MCF 10A (cell line): ENCODE results near the gene IST1. TPM values are rescaled to one million over a fixed set of nuclear protein-coding genes. Genes with fewer than 3 reads are reported as not detected.

ENCODE experiments used
- BruUV-seq: library from RNA; stranded (reverse); fragments of 400-500 nt; replicated peaks from 2 replicates; lab custom pipeline; 2021; lab: Mats Ljungman, UMichigan
- CTCF ChIA-PET: fragments of 300-600 bp; sonication (Branson Sonifier 250); formaldehyde crosslinking; extraction: SDS; loops from one replicate; lab custom pipeline; 2021; ENCODE audit warnings: antibody characterized with exemption, inconsistent platforms; lab: Yijun Ruan, JAX
- POLR2A ChIA-PET: fragments of 300-600, 350-650 bp; sonication (Branson Sonifier 250); formaldehyde crosslinking; extraction: SDS; loops from one replicate; lab custom pipeline; 2020; ENCODE audit warnings: antibody characterized with exemption, inconsistent platforms; lab: Yijun Ruan, JAX
- DNase-seq: peaks from one replicate; pipeline ENCODE4 v3.0.0-alpha.2; 2018; ENCODE audit not compliant: unreplicated experiment
- H3K27ac Mint-ChIP-seq: one replicate; pipeline ENCODE4 v1.8.0; 2022; ENCODE audit warnings: mild to moderate bottlenecking, low read depth, mixed read lengths; ENCODE audit not compliant: unreplicated experiment
- H3K27me3 Mint-ChIP-seq: one replicate; pipeline ENCODE4 v1.8.0; 2022; ENCODE audit warnings: mixed read lengths; ENCODE audit not compliant: insufficient read depth, unreplicated experiment
- H3K36me3 Mint-ChIP-seq: one replicate; pipeline ENCODE4 v1.8.0; 2022; ENCODE audit warnings: mild to moderate bottlenecking, moderate library complexity, mixed read lengths; ENCODE audit not compliant: insufficient read depth, unreplicated experiment
- H3K4me1 Mint-ChIP-seq: one replicate; pipeline ENCODE4 v1.8.0; 2022; ENCODE audit warnings: mixed read lengths; ENCODE audit not compliant: insufficient read depth, unreplicated experiment
- H3K4me3 Mint-ChIP-seq: one replicate; pipeline ENCODE4 v1.8.0; 2022; ENCODE audit warnings: mild to moderate bottlenecking, moderate library complexity, mixed read lengths; ENCODE audit not compliant: unreplicated experiment
- H3K9me3 Mint-ChIP-seq: one replicate; pipeline ENCODE4 v1.8.0; 2022; ENCODE audit warnings: mixed read lengths; ENCODE audit not compliant: unreplicated experiment
- CTCF ChIP-seq: fragments of 200-600 bp; IDR thresholded peaks from one replicate; pipeline ENCODE4 v1.8.0; 2022; ENCODE audit warnings: antibody characterized with exemption, mild to moderate bottlenecking; ENCODE audit not compliant: unreplicated experiment
- intact Hi-C: fragments of 100-400 bp; cut with micrococcal nuclease; formaldehyde crosslinking; loops from 2 replicates; pipeline ENCODE4 v1.14.1; 2022
- total RNA-seq: library from RNA; stranded (reverse); gene quantifications from 2 replicates; pipeline ENCODE4 v1.2.3, GENCODE V29; 2022

Gene IST1
- total RNA-seq, 1 experiment from 2014 or later: 127 TPM

DNA sequence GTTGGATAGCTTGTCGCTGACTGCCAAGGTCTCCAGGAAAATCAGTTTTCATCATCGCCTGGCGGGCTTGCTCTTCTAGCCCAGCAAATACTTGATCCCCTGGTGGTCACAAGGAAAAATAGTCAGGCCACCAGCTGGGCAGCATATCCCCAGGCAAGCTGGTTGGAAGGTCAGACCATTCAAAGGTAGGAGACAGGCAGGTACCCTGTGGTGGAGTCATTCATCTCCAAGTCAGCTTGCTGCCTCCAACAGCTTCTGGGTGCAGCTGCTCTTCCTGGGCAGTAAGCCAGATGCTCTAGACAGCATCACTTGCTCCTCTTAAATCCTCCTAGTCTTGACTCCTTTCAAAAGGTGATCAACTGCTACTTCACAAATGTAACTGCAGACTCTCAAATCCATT lies 27.4 kb upstream of the IST1 start:
- Mint-ChIP-seq H3K36me3 (peaks cover 17% of the 10 kb centered on the region), H3K27me3 (no peaks in the 10 kb centered on the region), H3K4me1 (no peaks in the 10 kb centered on the region), H3K9me3 (no peaks in the 10 kb centered on the region), H3K4me3 (no peak overlapping the region), H3K27ac (no peak overlapping the region)
- TF ChIP-seq CTCF: no peak
- ChIA-PET POLR2A (no interaction called here), CTCF (no interaction called here)
- BruUV-seq: no TSS peak
- no peak for DNase-seq
- intact Hi-C loops: no loop called here

DNA sequence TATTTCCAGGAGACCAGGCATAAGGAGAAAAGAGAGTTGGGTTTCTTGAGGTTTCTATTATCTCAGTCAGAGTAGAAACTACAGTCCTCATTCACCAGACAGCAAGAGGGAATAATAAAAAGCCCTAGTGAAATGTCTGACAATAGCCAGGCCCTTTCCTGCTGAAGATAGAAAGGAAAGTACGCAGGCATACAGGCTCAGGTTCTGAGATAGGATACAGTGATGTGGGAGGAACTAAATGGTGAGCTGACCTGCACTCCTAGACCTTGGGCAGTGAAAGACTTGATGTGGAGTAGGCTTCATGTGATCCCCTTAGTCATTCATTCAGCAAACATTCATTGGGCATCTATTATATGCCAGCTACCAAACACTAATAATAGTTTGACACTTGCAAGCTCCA lies 26.2 kb upstream of the IST1 start:
- H3K9me3 Mint-ChIP-seq: no peaks in the 10 kb centered on the region
- H3K27me3 Mint-ChIP-seq: no peaks in the 10 kb centered on the region
- ChIA-PET POLR2A (no interaction called here), CTCF (interaction anchor here (0.6 to 3.4 kb wide), 3 partner anchors 10 to 229 kb away, joined by 3 to 17 read pairs (median 5); partner anchors contain the start of gene ZNF821)
- no peak for DNase-seq
- H3K4me1 Mint-ChIP-seq: no peaks in the 10 kb centered on the region
- H3K4me3 Mint-ChIP-seq: no peak overlapping the region
- peaks cover 11% of the 10 kb centered on the region for H3K36me3 Mint-ChIP-seq
- no TSS peak for BruUV-seq
- TF ChIP-seq CTCF: no peak
- intact Hi-C loops: no loop called here
- no peak overlapping the region for H3K27ac Mint-ChIP-seq

DNA sequence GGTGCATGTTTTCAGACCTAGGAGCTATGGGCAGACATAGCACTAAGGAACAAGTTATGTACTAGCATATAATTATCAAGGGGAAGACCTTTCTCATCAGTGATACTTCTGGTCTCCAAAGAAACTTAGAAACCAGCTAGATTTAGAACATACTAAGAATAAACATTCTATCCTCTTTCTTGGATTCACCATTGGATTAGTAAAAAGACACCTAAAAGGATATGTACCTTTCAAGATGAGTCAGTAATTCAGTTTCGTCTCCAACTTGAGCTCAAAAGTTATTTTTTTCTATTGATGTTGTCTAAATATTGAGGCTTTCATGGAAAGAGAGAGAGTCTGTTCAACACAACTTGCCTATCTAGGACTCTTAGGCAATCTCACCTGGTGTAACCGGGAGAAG lies 24.5 kb upstream of the IST1 start:
- Mint-ChIP-seq H3K27me3 (no peaks in the 10 kb centered on the region), H3K36me3 (peaks cover 6% of the 10 kb centered on the region), H3K4me1 (no peaks in the 10 kb centered on the region), H3K9me3 (no peaks in the 10 kb centered on the region), H3K27ac (no peak overlapping the region), H3K4me3 (no peak overlapping the region)
- POLR2A ChIA-PET: interaction anchor here (1.0 to 1.8 kb wide), 2 partner anchors 13 to 25 kb away, joined by 3 to 13 read pairs; partner anchors contain the start of genes ATXN1L and ZNF821
- no peak for DNase-seq
- TF ChIP-seq CTCF: no peak
- intact Hi-C loops: no loop called here
- no TSS peak for BruUV-seq
- CTCF ChIA-PET: interaction anchor here (3.4 kb wide), 1 partner anchor 12 kb away, joined by 17 read pairs; the partner anchor contains the start of gene ZNF821

- Mint-ChIP-seq H3K36me3 (peaks cover 4% of the 10 kb centered on the region), H3K27me3 (no peaks in the 10 kb centered on the region), H3K4me3 (no peak overlapping the region), H3K27ac (no peak overlapping the region), H3K4me1 (no peaks in the 10 kb centered on the region), H3K9me3 (no peaks in the 10 kb centered on the region)
- intact Hi-C loops: no loop called here
- POLR2A ChIA-PET: interaction anchor here (1.0 to 1.1 kb wide), 2 partner anchors 22 to 27 kb away, joined by 4 read pairs; partner anchors contain the start of genes ATXN1L and IST1
- BruUV-seq: no TSS peak
- no peak for DNase-seq
- no peak for TF ChIP-seq CTCF
- CTCF ChIA-PET: interaction anchor here (0.6 to 2.3 kb wide), 3 partner anchors 9 to 165 kb away, joined by 3 to 11 read pairs (median 8); partner anchors contain the start of gene ZNF821
These were observed 22.1 kb upstream of the IST1 start for GRCh38 chr16:71873199-71873598.
